Adrenal gland (tissue), 12 donors: ENCODE measurements around the gene UROC1. TPM values are rescaled to one million over a fixed set of nuclear protein-coding genes. Genes with fewer than 3 reads are reported as not detected.

Source experiments
- DNase-seq, 7 donors: peaks; one replicate each; pipeline ENCODE4 v3.0.0-alpha.2; 2019 to 2020
- H3K27ac ChIP-seq, 5 donors: fragments of 200-600 bp; sonication (generic) in 4 of 5; 1 replicate in 3 of 5; 2 replicates in 2 of 5; pipeline versions ENCODE4 v1.5.1 to v1.8.0; 2016 to 2020; ENCODE audit warnings: mild to moderate bottlenecking in 1 of 5
- H3K27me3 ChIP-seq: fragments of 200-600 bp; 2 replicates; pipeline ENCODE4 v1.8.0; 2021
- H3K36me3 ChIP-seq, 2 donors: fragments of 200-600 bp; replicated peaks in 1 of 2; 1 replicate in 1 of 2; 2 replicates in 1 of 2; pipeline versions ENCODE4 v1.5.1 to v1.8.0; 2018 to 2022
- H3K4me1 ChIP-seq, 2 donors: fragments of 200-600 bp; replicated peaks in 1 of 2; 1 replicate in 1 of 2; 2 replicates in 1 of 2; pipeline versions ENCODE4 v1.5.1 to v1.8.0; 2018 to 2021
- H3K4me3 ChIP-seq, 4 donors: fragments of 200-600 bp; sonication (generic) in 3 of 4; one replicate each; pipeline ENCODE4 v1.5.1; 2016 to 2018
- H3K9me3 ChIP-seq, 3 donors: fragments of 200-600 bp; sonication (generic) in 1 of 3; replicated peaks in 1 of 3; 1 replicate in 2 of 3; 2 replicates in 1 of 3; pipeline versions ENCODE4 v1.5.1 to v1.8.0; 2016 to 2021
- CTCF ChIP-seq, 6 experiments: fragments of 450-650 bp in 4 of 6; fragments of 200-600 bp in 2 of 6; sonication (generic) in 1 of 6; IDR thresholded peaks; 1 replicate in 5 of 6; 2 replicates in 1 of 6; pipeline versions ENCODE4 v1.5.1 to v1.8.0; 2016 to 2021; ENCODE audit warnings: antibody characterized with exemption in 6 of 6, mild to moderate bottlenecking in 2 of 6, moderate library complexity in 1 of 6
- POLR2A ChIP-seq, 2 donors: fragments of 450-650 bp; IDR thresholded peaks; one replicate each; pipeline ENCODE4 v1.6.1; 2017; ENCODE audit warnings: antibody characterized with exemption in 2 of 2, mild to moderate bottlenecking in 2 of 2, moderate library complexity in 1 of 2
- WGBS, 4 donors: extraction: QIAGEN DNeasy Blood & Tissue Kit in 2 of 4; methylation state at CpG; one replicate each; pipeline versions ENCODE4 v1.1.5 to v1.1.7; 2013 to 2017; 5-methylcytosine and 5-hydroxymethylcytosine counted together
- intact Hi-C, 2 donors: fragments of 100-400 bp; cut with DNase I; formaldehyde crosslinking; loops; one replicate each; pipeline versions ENCODE4 v1.14.1 to v1.15.0; 2022 to 2023
- polyA plus RNA-seq, 3 donors: library from polyadenylated mRNA; stranded (reverse); fragments of 200-250 nt in 2 of 3; fragments of 350-450 nt in 1 of 3; fragmentation: Illumina TruSeq in 1 of 3; extraction: RNeasy Lipid Tissue Mini Kit (QIAGEN cat#74804) in 1 of 3; gene quantifications; one replicate each; pipeline ENCODE4 v1.2.3, GENCODE V29; 2013 to 2014
- total RNA-seq, 9 donors: library from RNA; depleted of rRNA in 4 of 9; stranded (reverse); fragments of >200 nt in 4 of 9; fragments of 120-200 nt in 1 of 9; fragmentation: NEBNext Ultra II Directional in 1 of 9; extraction: Animal tissue kit (Norgen Biotek cat#: 25700) in 1 of 9; gene quantifications; one replicate each; pipeline versions ENCODE4 v1.1.0 to v1.2.4, GENCODE V29; 2013 to 2023
- donor health status: healthy with polysubstance abuse.
- donor health status: Bipolar disorder and iron deficiency.
- donor health status: DM: yes; HTN: yes; CAD: no.
- donor health status: DM: no; HTN: no; CAD: no.
- donor health status: DM: no; HTN: no; CAD: no.
- donor health status: DM: yes; HTN: yes; CAD: no.

The UROC1 gene
- total and polyA plus RNA-seq, 12 donors, result under 0.01 to 0.22 (median 0.04) TPM; not detected in 8

- no peak overlapping the region for H3K4me3 ChIP-seq
- no peaks in the 10 kb centered on the region for H3K9me3 ChIP-seq
- H3K36me3 ChIP-seq, result peaks cover 0 to 98% of the 10 kb centered on the region in 2 donors
- no peak for DNase-seq
- H3K27me3 ChIP-seq, result no peaks in the 10 kb centered on the region
- no peak overlapping the region for H3K27ac ChIP-seq
- 93 to 100% (median 95%) methylated on average over 2 of the region's 2 CpGs for WGBS, 4 donors
- H3K4me1 ChIP-seq, result peaks cover 0 to 17% of the 10 kb centered on the region in 2 donors
- no peak for TF ChIP-seq CTCF (IDR thresholded peaks at IDR 0.05)
- TF ChIP-seq POLR2A (IDR thresholded peaks at IDR 0.05), result no peak
- intact Hi-C loops, result no loop called here
Measured at GRCh38 chr3:126463521-126463920, 54.1 kb downstream of the UROC1 start.

- intact Hi-C loops, result no loop called here
- TF ChIP-seq POLR2A (IDR thresholded peaks at IDR 0.05) (no peak), CTCF (IDR thresholded peaks at IDR 0.05) (no peak)
- Histone ChIP-seq H3K27ac (no peak overlapping the region), H3K9me3 (no peaks in the 10 kb centered on the region), H3K36me3 (peaks cover 0 to 97% of the 10 kb centered on the region in 2 donors), H3K27me3 (no peaks in the 10 kb centered on the region), H3K4me1 (peaks cover 0 to 3% of the 10 kb centered on the region in 2 donors), H3K4me3 (no peak overlapping the region)
- peak in 2 of 7 donors; percentile 0 to 11 for DNase-seq
- WGBS, 4 donors, result 87 to 89% (median 88%) methylated on average over 13 to 17 of the region's 17 CpGs
Measured at GRCh38 chr3:126461450-126462070, 56.0 kb downstream of the UROC1 start.

GRCh38 chr3:126460381-126460780, 57.2 kb downstream of the UROC1 start:
- Histone ChIP-seq H3K4me1 (no peaks in the 10 kb centered on the region), H3K9me3 (no peaks in the 10 kb centered on the region), H3K4me3 (no peak overlapping the region), H3K27ac (no peak overlapping the region), H3K27me3 (no peaks in the 10 kb centered on the region), H3K36me3 (peaks cover 0 to 90% of the 10 kb centered on the region in 2 donors)
- TF ChIP-seq POLR2A (IDR thresholded peaks at IDR 0.05) (no peak), CTCF (IDR thresholded peaks at IDR 0.05) (no peak)
- WGBS, 4 donors, result 72 to 84% (median 76%) methylated on average over 7 of the region's 7 CpGs
- intact Hi-C loops, result no loop called here
- peak in 1 of 7 donors; percentile 13 for DNase-seq

GRCh38 chr3:126459763-126460127, 57.8 kb downstream of the UROC1 start:
- DNase-seq, result peak in 1 of 7 donors; percentile 10
- no peak overlapping the region for H3K4me3 ChIP-seq
- TF ChIP-seq CTCF (IDR thresholded peaks at IDR 0.05), result no peak
- no peak for TF ChIP-seq POLR2A (IDR thresholded peaks at IDR 0.05)
- H3K4me1 ChIP-seq, result no peaks in the 10 kb centered on the region
- WGBS, 4 donors, result 85 to 91% (median 89%) methylated on average over 9 of the region's 9 CpGs
- H3K27me3 ChIP-seq, result no peaks in the 10 kb centered on the region
- no peaks in the 10 kb centered on the region for H3K9me3 ChIP-seq
- intact Hi-C loops, result no loop called here
- peaks cover 0 to 84% of the 10 kb centered on the region in 2 donors for H3K36me3 ChIP-seq
- no peak overlapping the region for H3K27ac ChIP-seq
